Right atrium auricular region (tissue), 2 donors: ENCODE data around the gene SET. TPM values are rescaled to one million over a fixed set of nuclear protein-coding genes. Genes with fewer than 3 reads are reported as not detected.
A peak's percentile ranks its signal among the peaks of the same experiment; 100 is the strongest.

Experiments
- DNase-seq: peaks from one replicate; pipeline ENCODE4 v3.0.0-alpha.2; 2019; ENCODE audit warnings: low spot score
- H3K27ac ChIP-seq, 2 donors: fragments of 200-600 bp; sonication (generic); 1 replicate in 1 of 2; 2 replicates in 1 of 2; pipeline ENCODE4 v1.5.1; 2016 to 2019
- H3K27me3 ChIP-seq, 2 donors: fragments of 200-600 bp; sonication (generic); one replicate each; pipeline versions ENCODE4 v1.5.1 to v1.6.0; 2017 to 2019
- H3K36me3 ChIP-seq: fragments of 200-600 bp; sonication (generic); one replicate; pipeline ENCODE4 v1.5.1; 2016
- H3K4me1 ChIP-seq, 2 donors: fragments of 200-600 bp; sonication (generic); one replicate each; pipeline versions ENCODE4 v1.5.1 to v1.6.0; 2017 to 2019
- H3K4me3 ChIP-seq, 2 donors: fragments of 200-600 bp; sonication (generic); 1 replicate in 1 of 2; 2 replicates in 1 of 2; pipeline ENCODE4 v1.5.1; 2017 to 2019; ENCODE audit warnings: mild to moderate bottlenecking in 1 of 2, moderate library complexity in 1 of 2
- H3K9me3 ChIP-seq, 2 donors: fragments of 200-600 bp; sonication (generic); one replicate each; pipeline ENCODE4 v1.5.1; 2019
- total RNA-seq, 2 donors: library from RNA; depleted of rRNA; stranded (reverse); fragments of >200 nt; gene quantifications; one replicate each; pipeline ENCODE4 v1.1.0, GENCODE V29; 2016
- TF ChIP-seq, protein P1 (sequence below), 2 donors: fragments of 200-600 bp; sonication (generic); IDR thresholded peaks; one replicate each; pipeline ENCODE4 v1.5.1; 2019; ENCODE audit warnings: antibody characterized with exemption in 2 of 2

SET gene
- total RNA-seq, 2 donors from 2014 or later = 104 to 125 TPM

DNA sequence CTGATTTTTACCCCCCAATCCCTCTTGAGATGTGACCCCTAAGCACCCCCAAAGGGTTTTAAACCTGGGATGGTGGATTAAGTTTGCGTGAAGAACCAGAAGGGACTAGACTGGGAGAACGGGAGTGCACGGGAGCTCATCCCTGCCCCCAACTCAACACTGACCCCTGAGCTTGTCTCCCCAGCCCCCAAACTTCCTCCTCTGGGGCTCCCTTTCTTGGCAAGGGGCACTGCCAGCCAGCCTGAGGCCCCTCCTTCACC is 5.0 kb upstream of the SET start:
- Histone ChIP-seq H3K27ac (peak overlapping the region; percentile 72 to 73), H3K27me3 (no peaks in the 10 kb centered on the region), H3K36me3 (no peaks in the 10 kb centered on the region), H3K4me1 (peaks cover 0 to 32% of the 10 kb centered on the region in 2 donors), H3K9me3 (no peaks in the 10 kb centered on the region), H3K4me3 (peak overlapping the region; percentile 52 to 60)
- no peak for DNase-seq
- TF ChIP-seq, protein P1, sequence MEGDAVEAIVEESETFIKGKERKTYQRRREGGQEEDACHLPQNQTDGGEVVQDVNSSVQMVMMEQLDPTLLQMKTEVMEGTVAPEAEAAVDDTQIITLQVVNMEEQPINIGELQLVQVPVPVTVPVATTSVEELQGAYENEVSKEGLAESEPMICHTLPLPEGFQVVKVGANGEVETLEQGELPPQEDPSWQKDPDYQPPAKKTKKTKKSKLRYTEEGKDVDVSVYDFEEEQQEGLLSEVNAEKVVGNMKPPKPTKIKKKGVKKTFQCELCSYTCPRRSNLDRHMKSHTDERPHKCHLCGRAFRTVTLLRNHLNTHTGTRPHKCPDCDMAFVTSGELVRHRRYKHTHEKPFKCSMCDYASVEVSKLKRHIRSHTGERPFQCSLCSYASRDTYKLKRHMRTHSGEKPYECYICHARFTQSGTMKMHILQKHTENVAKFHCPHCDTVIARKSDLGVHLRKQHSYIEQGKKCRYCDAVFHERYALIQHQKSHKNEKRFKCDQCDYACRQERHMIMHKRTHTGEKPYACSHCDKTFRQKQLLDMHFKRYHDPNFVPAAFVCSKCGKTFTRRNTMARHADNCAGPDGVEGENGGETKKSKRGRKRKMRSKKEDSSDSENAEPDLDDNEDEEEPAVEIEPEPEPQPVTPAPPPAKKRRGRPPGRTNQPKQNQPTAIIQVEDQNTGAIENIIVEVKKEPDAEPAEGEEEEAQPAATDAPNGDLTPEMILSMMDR (IDR thresholded peaks at IDR 0.05) = no peak

DNA sequence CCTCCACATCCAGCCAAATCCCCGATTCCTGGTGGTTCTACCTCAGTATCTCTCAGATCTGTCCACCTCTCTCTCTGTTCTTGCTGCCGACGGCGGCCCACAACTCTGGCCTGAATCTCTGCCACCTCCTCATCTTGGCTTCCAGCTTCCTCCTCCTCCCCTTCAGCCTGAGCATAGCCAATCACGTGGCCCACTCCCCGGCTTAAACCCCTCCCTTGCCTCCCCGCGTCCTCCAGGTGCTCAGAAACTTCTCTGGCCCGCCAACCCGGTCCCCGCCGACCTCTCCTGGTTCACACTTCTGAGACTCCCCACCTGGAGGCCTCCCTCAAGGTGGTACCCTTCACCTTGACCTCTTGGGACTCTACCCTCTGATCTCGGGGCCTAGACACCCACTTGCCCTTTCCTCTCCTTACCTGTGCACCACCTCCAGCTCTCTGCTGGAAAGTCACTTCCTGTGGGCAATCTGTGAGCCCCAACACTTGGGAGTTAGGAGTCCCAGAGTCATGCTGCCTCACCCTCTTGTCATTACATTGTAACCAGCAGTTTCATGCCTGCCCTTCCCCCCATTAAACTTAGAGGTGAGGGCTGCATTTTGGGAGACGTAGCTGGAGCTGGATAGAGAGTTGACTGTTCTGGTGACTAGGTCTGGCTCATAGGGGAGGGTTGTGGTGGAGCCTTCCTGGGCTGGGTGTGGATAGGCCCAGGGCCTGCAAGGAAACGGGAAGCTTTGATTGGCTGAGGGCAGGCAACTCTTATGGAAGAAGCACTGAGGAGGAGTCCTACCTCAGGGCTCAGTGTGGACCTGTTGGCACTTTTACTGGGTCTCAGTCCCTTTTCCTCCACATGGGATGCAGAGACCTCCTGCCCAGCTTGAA is 4.5 kb upstream of the SET start:
- H3K27me3 ChIP-seq = no peaks in the 10 kb centered on the region
- H3K36me3 ChIP-seq = no peaks in the 10 kb centered on the region
- H3K4me1 ChIP-seq = peaks cover 0 to 32% of the 10 kb centered on the region in 2 donors
- no peaks in the 10 kb centered on the region for H3K9me3 ChIP-seq
- peak overlapping the region; percentile 52 to 60 for H3K4me3 ChIP-seq
- peak overlapping the region; percentile 72 to 73 for H3K27ac ChIP-seq
- TF ChIP-seq, protein P1 (IDR thresholded peaks at IDR 0.05) = no peak
- DNase-seq = peak; percentile 73

DNA sequence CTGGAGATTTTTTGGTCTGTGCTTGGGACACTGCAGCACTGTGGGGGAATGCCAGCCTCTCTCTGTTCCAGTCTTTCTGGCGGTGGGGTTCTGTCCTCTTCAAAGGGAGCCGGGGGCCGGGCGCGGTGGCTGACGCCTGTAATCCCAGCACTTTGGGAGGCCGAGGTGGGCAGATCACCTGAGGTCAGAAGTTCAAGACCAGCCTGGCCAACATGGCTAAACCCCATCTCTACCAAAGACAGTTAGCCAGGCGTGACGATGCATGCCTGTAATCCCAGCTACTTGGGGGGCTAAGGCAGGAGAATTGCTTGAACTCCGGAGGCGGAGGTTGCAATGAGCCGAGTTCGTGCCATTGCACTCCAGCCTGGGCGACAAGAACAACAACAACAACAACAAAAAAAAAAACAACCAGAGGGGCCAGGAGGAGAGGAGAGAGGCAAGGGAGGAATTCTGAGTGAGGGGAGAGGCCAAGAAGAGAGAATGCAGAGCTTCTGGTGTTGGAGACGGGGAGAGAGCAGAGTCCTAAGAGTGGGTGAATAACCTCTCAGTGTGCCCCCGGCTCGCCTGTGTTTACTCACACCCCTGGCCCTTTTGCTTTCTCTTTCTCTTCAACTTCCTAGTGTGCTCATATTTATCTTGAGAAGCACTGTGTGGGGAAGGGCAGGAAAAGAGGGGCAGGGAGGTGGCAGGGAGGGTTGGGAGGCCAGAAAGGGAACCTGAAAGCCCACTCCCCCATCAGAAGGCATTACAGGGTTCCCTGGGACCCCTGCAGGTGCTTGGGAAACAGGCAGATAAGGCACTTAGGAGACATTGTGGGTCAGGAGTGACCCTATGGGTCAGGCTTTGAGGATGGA is 3.2 kb upstream of the SET start:
- Histone ChIP-seq H3K4me1 (peaks cover 0 to 40% of the 10 kb centered on the region in 2 donors), H3K9me3 (no peaks in the 10 kb centered on the region), H3K4me3 (no peak overlapping the region), H3K27me3 (no peaks in the 10 kb centered on the region), H3K36me3 (no peaks in the 10 kb centered on the region), H3K27ac (no peak overlapping the region)
- no peak for DNase-seq
- TF ChIP-seq, protein P1 (IDR thresholded peaks at IDR 0.05) = no peak

DNA sequence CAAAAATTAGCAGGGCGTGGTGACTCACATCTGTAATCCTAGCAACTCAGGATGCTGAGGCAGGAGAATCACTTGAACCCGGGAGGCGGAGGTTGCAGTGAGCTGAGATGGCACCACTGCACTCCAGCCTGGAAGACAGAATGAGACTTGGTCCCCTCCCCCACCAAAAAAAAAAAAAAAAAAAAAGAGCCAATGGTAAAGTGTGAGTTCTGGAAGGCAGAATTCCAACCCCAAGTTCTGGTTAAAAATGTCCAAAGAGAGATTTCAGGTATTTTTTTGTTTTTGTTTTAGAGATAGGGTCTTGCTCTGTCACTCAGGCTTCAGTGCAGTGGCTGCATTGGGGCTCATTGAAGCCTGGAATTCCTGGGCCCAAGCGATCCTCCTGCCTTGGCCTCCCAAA is 1.6 kb upstream of the SET start:
- no peak for DNase-seq
- Histone ChIP-seq H3K27me3 (no peaks in the 10 kb centered on the region), H3K4me1 (peaks cover 0 to 46% of the 10 kb centered on the region in 2 donors), H3K4me3 (no peak overlapping the region), H3K36me3 (peaks cover 13% of the 10 kb centered on the region), H3K9me3 (no peaks in the 10 kb centered on the region), H3K27ac (no peak overlapping the region)
- TF ChIP-seq, protein P1 (IDR thresholded peaks at IDR 0.05) = no peak

DNA sequence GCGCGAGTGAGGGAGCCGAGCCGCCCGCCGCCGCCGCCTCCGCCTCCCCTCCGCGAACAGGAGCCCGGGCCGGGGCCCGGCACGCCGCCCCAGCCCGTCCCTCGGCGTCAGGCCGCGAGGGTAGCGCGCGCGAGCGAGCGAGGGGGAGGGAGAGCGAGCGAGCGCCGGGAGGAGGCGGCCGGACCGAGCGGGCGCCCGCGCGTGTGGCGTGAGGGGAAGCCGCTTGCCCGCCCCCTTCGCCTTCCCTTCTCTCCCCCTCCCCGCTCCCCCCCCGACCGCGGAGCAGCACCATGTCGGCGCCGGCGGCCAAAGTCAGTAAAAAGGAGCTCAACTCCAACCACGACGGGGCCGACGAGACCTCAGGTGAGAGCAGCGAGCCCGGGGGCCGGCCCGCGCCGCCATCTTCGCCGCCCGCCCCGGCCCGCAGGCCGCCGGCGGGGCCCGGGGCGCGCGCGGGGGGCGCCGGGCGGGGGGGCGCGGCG is 312 bp downstream of the SET start:
- Histone ChIP-seq H3K27ac (peak overlapping the region; percentile 89 to 94), H3K36me3 (peaks cover 32% of the 10 kb centered on the region), H3K4me3 (peak overlapping the region; percentile 77 to 86), H3K27me3 (no peaks in the 10 kb centered on the region), H3K4me1 (peaks cover 0 to 35% of the 10 kb centered on the region in 2 donors), H3K9me3 (no peaks in the 10 kb centered on the region)
- no peak for DNase-seq
- TF ChIP-seq, protein P1 (IDR thresholded peaks at IDR 0.05) = no peak
